ENCODE measurements around the gene TET1.
"Not testable (repeated sequence)": the region's sequence is repeated elsewhere in the genome, so short reads cannot be mapped to it uniquely, and the experiment has no call there.

TET1 gene

GRCh38 chr10:68708987-68709386 lies 148.8 kb downstream of the TET1 start:
- H3K9ac ChIP-seq (ENCODE audit: low read depth, low read length); H3K4me1 ChIP-seq (ENCODE audit: control insufficient read depth, insufficient read depth, low read length); H3K27ac ChIP-seq (ENCODE audit: low read depth, low read length); H3K4me3 ChIP-seq (ENCODE audit: low read depth, low read length); H3K27me3 ChIP-seq (ENCODE audit: control insufficient read depth, insufficient read depth, low read length); H3K36me3 ChIP-seq (ENCODE audit: control insufficient read depth, insufficient read depth, low read length); H3K9me3 ChIP-seq (ENCODE audit: control insufficient read depth, insufficient read depth, low read length): not testable (repeated sequence)

- H3K36me3 ChIP-seq (ENCODE audit: control insufficient read depth, insufficient read depth, low read length); H3K9me3 ChIP-seq (ENCODE audit: control insufficient read depth, insufficient read depth, low read length); H3K27ac ChIP-seq (ENCODE audit: low read depth, low read length); H3K4me1 ChIP-seq (ENCODE audit: control insufficient read depth, insufficient read depth, low read length); H3K4me3 ChIP-seq (ENCODE audit: low read depth, low read length); H3K27me3 ChIP-seq (ENCODE audit: control insufficient read depth, insufficient read depth, low read length); H3K9ac ChIP-seq (ENCODE audit: low read depth, low read length): not testable (repeated sequence)
These were observed 152.9 kb downstream of the TET1 start for GRCh38 chr10:68713065-68713464.

GRCh38 chr10:68717435-68717834 lies 157.3 kb downstream of the TET1 start:
- no peak overlapping the region for H3K9ac ChIP-seq (ENCODE audit: low read depth, low read length)
- no peak overlapping the region for H3K4me3 ChIP-seq (ENCODE audit: low read depth, low read length)
- no peaks in the 10 kb centered on the region for H3K9me3 ChIP-seq (ENCODE audit: control insufficient read depth, insufficient read depth, low read length)

GRCh38 chr10:68720793-68721672 lies 160.9 kb downstream of the TET1 start, which contains the start of gene CCAR1:
TSS of gene CCAR1 (plus strand) at chr10:68721239. CDS start at chr10:68722505, 1,266 bp downstream.
- H3K4me1 ChIP-seq (ENCODE audit: control insufficient read depth, insufficient read depth, low read length), result no peaks in the 10 kb centered on the region
- H3K9ac ChIP-seq (ENCODE audit: low read depth, low read length), result peak within 1 kb of the TSS; percentile 98
- H3K9me3 ChIP-seq (ENCODE audit: control insufficient read depth, insufficient read depth, low read length), result no peaks in the 10 kb centered on the region
- H3K27ac ChIP-seq (ENCODE audit: low read depth, low read length), result peak within 1 kb of the TSS; percentile 98
- H3K27me3 ChIP-seq (ENCODE audit: control insufficient read depth, insufficient read depth, low read length), result no peaks in the 10 kb centered on the region
- peaks cover 34% of the 10 kb centered on the region for H3K36me3 ChIP-seq (ENCODE audit: control insufficient read depth, insufficient read depth, low read length)
- peak within 1 kb of the TSS; percentile 86 for H3K4me3 ChIP-seq (ENCODE audit: low read depth, low read length)

More at GRCh38 chr10:68717435-68717834, 157.3 kb downstream of the TET1 start:
- Histone ChIP-seq H3K27ac (ENCODE audit: low read depth, low read length) (no peak overlapping the region), H3K27me3 (ENCODE audit: control insufficient read depth, insufficient read depth, low read length) (no peaks in the 10 kb centered on the region), H3K36me3 (ENCODE audit: control insufficient read depth, insufficient read depth, low read length) (peaks cover 1% of the 10 kb centered on the region; the same call in 1 of the 2 replicates), H3K4me1 (ENCODE audit: control insufficient read depth, insufficient read depth, low read length) (no peaks in the 10 kb centered on the region)

GRCh38 chr10:68721673-68722335 lies 161.7 kb downstream of the TET1 start:
- peak overlapping the region; percentile 98 for H3K27ac ChIP-seq (ENCODE audit: low read depth, low read length)
- H3K27me3 ChIP-seq (ENCODE audit: control insufficient read depth, insufficient read depth, low read length), result no peaks in the 10 kb centered on the region
- no peaks in the 10 kb centered on the region for H3K4me1 ChIP-seq (ENCODE audit: control insufficient read depth, insufficient read depth, low read length)
- H3K4me3 ChIP-seq (ENCODE audit: low read depth, low read length), result peak overlapping the region; percentile 86
- H3K36me3 ChIP-seq (ENCODE audit: control insufficient read depth, insufficient read depth, low read length), result peaks cover 41% of the 10 kb centered on the region
- no peaks in the 10 kb centered on the region for H3K9me3 ChIP-seq (ENCODE audit: control insufficient read depth, insufficient read depth, low read length)
- peak overlapping the region; percentile 98 for H3K9ac ChIP-seq (ENCODE audit: low read depth, low read length)

- no peak overlapping the region for H3K27ac ChIP-seq (ENCODE audit: low read depth, low read length)
- H3K36me3 ChIP-seq (ENCODE audit: control insufficient read depth, insufficient read depth, low read length), result peaks cover 70% of the 10 kb centered on the region
- no peaks in the 10 kb centered on the region for H3K9me3 ChIP-seq (ENCODE audit: control insufficient read depth, insufficient read depth, low read length)
- no peaks in the 10 kb centered on the region for H3K4me1 ChIP-seq (ENCODE audit: control insufficient read depth, insufficient read depth, low read length)
- H3K9ac ChIP-seq (ENCODE audit: low read depth, low read length), result no peak overlapping the region
- H3K27me3 ChIP-seq (ENCODE audit: control insufficient read depth, insufficient read depth, low read length), result no peaks in the 10 kb centered on the region
- no peak overlapping the region for H3K4me3 ChIP-seq (ENCODE audit: low read depth, low read length)
These were observed 164.9 kb downstream of the TET1 start for GRCh38 chr10:68725016-68725415.

GRCh38 chr10:68727146-68727545 lies 167.0 kb downstream of the TET1 start:
- H3K27ac ChIP-seq (ENCODE audit: low read depth, low read length), result no peak overlapping the region
- H3K9me3 ChIP-seq (ENCODE audit: control insufficient read depth, insufficient read depth, low read length), result no peaks in the 10 kb centered on the region
- H3K4me3 ChIP-seq (ENCODE audit: low read depth, low read length), result no peak overlapping the region
- H3K27me3 ChIP-seq (ENCODE audit: control insufficient read depth, insufficient read depth, low read length), result no peaks in the 10 kb centered on the region
- no peak overlapping the region for H3K9ac ChIP-seq (ENCODE audit: low read depth, low read length)
- H3K4me1 ChIP-seq (ENCODE audit: control insufficient read depth, insufficient read depth, low read length), result no peaks in the 10 kb centered on the region
- peaks cover 91% of the 10 kb centered on the region for H3K36me3 ChIP-seq (ENCODE audit: control insufficient read depth, insufficient read depth, low read length)

- Histone ChIP-seq H3K4me1 (ENCODE audit: control insufficient read depth, insufficient read depth, low read length) (no peaks in the 10 kb centered on the region), H3K4me3 (ENCODE audit: low read depth, low read length) (no peak overlapping the region), H3K27me3 (ENCODE audit: control insufficient read depth, insufficient read depth, low read length) (no peaks in the 10 kb centered on the region), H3K36me3 (ENCODE audit: control insufficient read depth, insufficient read depth, low read length) (peaks cover 97% of the 10 kb centered on the region), H3K9me3 (ENCODE audit: control insufficient read depth, insufficient read depth, low read length) (no peaks in the 10 kb centered on the region), H3K9ac (ENCODE audit: low read depth, low read length) (no peak overlapping the region), H3K27ac (ENCODE audit: low read depth, low read length) (no peak overlapping the region)
These were observed 172.5 kb downstream of the TET1 start for GRCh38 chr10:68732651-68733050.

- Histone ChIP-seq H3K9ac (ENCODE audit: low read depth, low read length) (no peak overlapping the region), H3K27ac (ENCODE audit: low read depth, low read length) (no peak overlapping the region), H3K4me1 (ENCODE audit: control insufficient read depth, insufficient read depth, low read length) (no peaks in the 10 kb centered on the region), H3K27me3 (ENCODE audit: control insufficient read depth, insufficient read depth, low read length) (no peaks in the 10 kb centered on the region), H3K36me3 (ENCODE audit: control insufficient read depth, insufficient read depth, low read length) (peaks cover 99% of the 10 kb centered on the region), H3K9me3 (ENCODE audit: control insufficient read depth, insufficient read depth, low read length) (no peaks in the 10 kb centered on the region), H3K4me3 (ENCODE audit: low read depth, low read length) (no peak overlapping the region)
These were observed 174.2 kb downstream of the TET1 start for GRCh38 chr10:68734349-68734748.

- H3K9ac ChIP-seq (ENCODE audit: low read depth, low read length), result no peak overlapping the region
- H3K27me3 ChIP-seq (ENCODE audit: control insufficient read depth, insufficient read depth, low read length), result no peaks in the 10 kb centered on the region
- no peak overlapping the region for H3K27ac ChIP-seq (ENCODE audit: low read depth, low read length)
- H3K4me3 ChIP-seq (ENCODE audit: low read depth, low read length), result no peak overlapping the region
- peaks cover 99% of the 10 kb centered on the region for H3K36me3 ChIP-seq (ENCODE audit: control insufficient read depth, insufficient read depth, low read length)
- H3K4me1 ChIP-seq (ENCODE audit: control insufficient read depth, insufficient read depth, low read length), result no peaks in the 10 kb centered on the region
- H3K9me3 ChIP-seq (ENCODE audit: control insufficient read depth, insufficient read depth, low read length), result no peaks in the 10 kb centered on the region
These were observed 175.0 kb downstream of the TET1 start for GRCh38 chr10:68735119-68735518.

GRCh38 chr10:68735739-68736138 lies 175.6 kb downstream of the TET1 start:
- not testable (repeated sequence) for H3K9ac ChIP-seq (ENCODE audit: low read depth, low read length); H3K4me3 ChIP-seq (ENCODE audit: low read depth, low read length); H3K4me1 ChIP-seq (ENCODE audit: control insufficient read depth, insufficient read depth, low read length); H3K9me3 ChIP-seq (ENCODE audit: control insufficient read depth, insufficient read depth, low read length); H3K27ac ChIP-seq (ENCODE audit: low read depth, low read length); H3K27me3 ChIP-seq (ENCODE audit: control insufficient read depth, insufficient read depth, low read length)
- peaks cover 100% of the 10 kb centered on the region for H3K36me3 ChIP-seq (ENCODE audit: control insufficient read depth, insufficient read depth, low read length)
